SK-N-SH treated with all-trans-retinoic acid at 6 μM for 48 hours (cell line): ENCODE data around the gene OCA2.

Source experiments
- CREB5 ChIP-seq: fragments of 250-450 bp; sonication (Bioruptor Pico); IDR thresholded peaks from 2 replicates; pipeline ENCODE4 v1.5.1; 2020; ENCODE audit warnings: low read depth, mild to moderate bottlenecking, moderate library complexity
- CSDC2 ChIP-seq: fragments of 250-450 bp; sonication (Bioruptor Pico); IDR thresholded peaks from 2 replicates; pipeline ENCODE4 v1.5.0; 2020; ENCODE audit warnings: mild to moderate bottlenecking, moderate library complexity
- ESRRG ChIP-seq: fragments of 250-450 bp; sonication (Bioruptor Pico); IDR thresholded peaks from 2 replicates; pipeline ENCODE4 v1.6.1; 2021; ENCODE audit warnings: mild to moderate bottlenecking
- PATZ1 ChIP-seq: fragments of 250-450 bp; sonication (Bioruptor Pico); IDR thresholded peaks from 2 replicates; pipeline ENCODE4 v1.8.0; 2020; ENCODE audit warnings: mild to moderate bottlenecking, moderate library complexity, borderline replicate concordance
- POU6F1 ChIP-seq: fragments of 250-450 bp; sonication (Bioruptor Pico); IDR thresholded peaks from 2 replicates; pipeline ENCODE4 v1.8.0; 2021; ENCODE audit warnings: low read depth, mild to moderate bottlenecking, moderate library complexity, borderline replicate concordance
- PPARA ChIP-seq: fragments of 250-450 bp; sonication (Bioruptor Pico); IDR thresholded peaks from 2 replicates; pipeline ENCODE4 v1.5.0; 2020; ENCODE audit warnings: mild to moderate bottlenecking, borderline replicate concordance
- SNAI2 ChIP-seq: fragments of 250-450 bp; sonication (Bioruptor Pico); IDR thresholded peaks from 2 replicates; pipeline ENCODE4 v1.5.0; 2020; ENCODE audit warnings: mild to moderate bottlenecking, moderate library complexity
- TSHZ2 ChIP-seq: fragments of 250-450 bp; sonication (Bioruptor Pico); IDR thresholded peaks from 2 replicates; pipeline ENCODE4 v1.5.0; 2020; ENCODE audit warnings: mild to moderate bottlenecking, moderate library complexity
- ZFP30 ChIP-seq: fragments of 450-650 bp; formaldehyde crosslinking; IDR thresholded peaks from 2 replicates; pipeline ENCODE4 v1.5.0; 2022; ENCODE audit warnings: mild to moderate bottlenecking, moderate library complexity
- ZNF70 ChIP-seq: fragments of 450-650 bp; formaldehyde crosslinking; IDR thresholded peaks from 2 replicates; pipeline ENCODE4 v1.5.0; 2020; ENCODE audit warnings: mild to moderate bottlenecking, moderate library complexity

GRCh38 chr15:27906802-27907201 is 192.3 kb downstream of the OCA2 start:
- TF ChIP-seq ZFP30 (CRISPR knock-in tag) (no peak), SNAI2 (CRISPR knock-in tag) (no peak), TSHZ2 (CRISPR knock-in tag) (no peak), PATZ1 (no peak), ESRRG (no peak), POU6F1 (CRISPR knock-in tag) (no peak), CREB5 (CRISPR knock-in tag) (no peak), ZNF70 (CRISPR knock-in tag) (no peak), PPARA (CRISPR knock-in tag) (no peak), CSDC2 (CRISPR knock-in tag) (no peak)
